Activated T-helper 17 cell treated with anti-CD3 and anti-CD28 coated beads, Interleukin-2, amount 50 U/mL, for 72 hours (primary cell): ENCODE measurements around the gene TMEM234. TPM values are rescaled to one million over a fixed set of nuclear protein-coding genes. Genes with fewer than 3 reads are reported as not detected.
A peak's percentile ranks its signal among the peaks of the same experiment; 100 is the strongest.

Experiments used
- ATAC-seq: fragments of 150-1000 bp; cut with Tn5 transposase; replicated peaks from 2 replicates; pipeline ENCODE4 v1.10.0; 2021; ENCODE audit warnings: mild to moderate bottlenecking, moderate library complexity
- H3K27ac Mint-ChIP-seq: one replicate; pipeline ENCODE4 v1.8.0; 2022; ENCODE audit warnings: mixed read lengths
- H3K27me3 Mint-ChIP-seq: one replicate; pipeline ENCODE4 v1.8.0; 2022; ENCODE audit warnings: mixed read lengths
- H3K36me3 Mint-ChIP-seq: one replicate; pipeline ENCODE4 v1.8.0; 2022; ENCODE audit warnings: low read depth, mild to moderate bottlenecking, mixed read lengths
- H3K4me1 Mint-ChIP-seq: one replicate; pipeline ENCODE4 v1.8.0; 2022; ENCODE audit warnings: mixed read lengths
- H3K4me3 Mint-ChIP-seq: one replicate; pipeline ENCODE4 v1.8.0; 2022; ENCODE audit warnings: mild to moderate bottlenecking, mixed read lengths
- H3K9me3 Mint-ChIP-seq: one replicate; pipeline ENCODE4 v1.8.0; 2022; ENCODE audit warnings: mixed read lengths
- total RNA-seq, 2 donors: library from RNA; stranded (reverse); gene quantifications; one replicate each; pipeline ENCODE4 v1.2.3, GENCODE V29; 2022

TMEM234 gene
- total RNA-seq, 2 donors from 2014 or later, result 11.4 to 12.9 TPM

GRCh38 chr1:32247452-32247851 is 25.3 kb upstream of the TMEM234 start:
- Mint-ChIP-seq H3K4me1 (peaks cover 26% of the 10 kb centered on the region), H3K36me3 (peaks cover 20% of the 10 kb centered on the region), H3K27me3 (no peaks in the 10 kb centered on the region), H3K9me3 (no peaks in the 10 kb centered on the region), H3K4me3 (peak overlapping the region; percentile 99), H3K27ac (peak overlapping the region; percentile 93)
- ATAC-seq, result no peak

GRCh38 chr1:32246888-32247273 is 24.7 kb upstream of the TMEM234 start, which contains the start of gene FAM167B:
TSS of gene FAM167B (plus strand) at chr1:32247222. CDS start at chr1:32247422, 200 bp downstream.
- no peak for ATAC-seq
- Mint-ChIP-seq H3K4me1 (peaks cover 26% of the 10 kb centered on the region), H3K4me3 (peak within 1 kb of the TSS; percentile 99), H3K27ac (peak within 1 kb of the TSS; percentile 93), H3K27me3 (no peaks in the 10 kb centered on the region), H3K9me3 (no peaks in the 10 kb centered on the region), H3K36me3 (peaks cover 14% of the 10 kb centered on the region)

DNA sequence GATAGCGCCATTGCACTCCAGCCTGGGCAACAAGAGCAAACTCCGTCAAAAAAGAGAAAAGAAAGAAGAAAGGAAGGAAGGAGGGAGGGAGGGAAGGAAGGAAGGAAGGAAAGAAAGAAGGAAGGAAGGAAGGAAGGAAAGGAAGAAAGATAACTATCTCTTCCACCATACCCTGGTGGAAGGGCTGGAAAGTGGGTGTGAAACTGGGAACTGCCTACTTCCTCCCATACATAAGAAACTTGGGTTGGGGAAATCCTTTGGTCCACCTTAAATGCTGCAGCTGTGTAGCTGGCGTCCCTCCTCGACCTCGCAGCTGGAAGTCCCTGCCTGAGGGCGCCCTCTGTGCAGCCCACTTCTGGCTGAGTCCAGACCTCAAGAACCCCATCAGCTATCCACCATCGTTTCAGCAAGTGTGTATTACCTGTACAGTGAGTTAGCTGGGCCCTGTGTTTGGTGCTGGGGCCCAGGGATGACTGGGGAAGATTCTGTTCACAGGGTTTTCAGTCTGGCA is 20.2 kb upstream of the TMEM234 start:
- Mint-ChIP-seq H3K36me3 (no peaks in the 10 kb centered on the region), H3K27me3 (no peaks in the 10 kb centered on the region), H3K27ac (no peak overlapping the region), H3K4me1 (peaks cover 9% of the 10 kb centered on the region), H3K9me3 (no peaks in the 10 kb centered on the region), H3K4me3 (peak overlapping the region; percentile 86)
- no peak for ATAC-seq

DNA sequence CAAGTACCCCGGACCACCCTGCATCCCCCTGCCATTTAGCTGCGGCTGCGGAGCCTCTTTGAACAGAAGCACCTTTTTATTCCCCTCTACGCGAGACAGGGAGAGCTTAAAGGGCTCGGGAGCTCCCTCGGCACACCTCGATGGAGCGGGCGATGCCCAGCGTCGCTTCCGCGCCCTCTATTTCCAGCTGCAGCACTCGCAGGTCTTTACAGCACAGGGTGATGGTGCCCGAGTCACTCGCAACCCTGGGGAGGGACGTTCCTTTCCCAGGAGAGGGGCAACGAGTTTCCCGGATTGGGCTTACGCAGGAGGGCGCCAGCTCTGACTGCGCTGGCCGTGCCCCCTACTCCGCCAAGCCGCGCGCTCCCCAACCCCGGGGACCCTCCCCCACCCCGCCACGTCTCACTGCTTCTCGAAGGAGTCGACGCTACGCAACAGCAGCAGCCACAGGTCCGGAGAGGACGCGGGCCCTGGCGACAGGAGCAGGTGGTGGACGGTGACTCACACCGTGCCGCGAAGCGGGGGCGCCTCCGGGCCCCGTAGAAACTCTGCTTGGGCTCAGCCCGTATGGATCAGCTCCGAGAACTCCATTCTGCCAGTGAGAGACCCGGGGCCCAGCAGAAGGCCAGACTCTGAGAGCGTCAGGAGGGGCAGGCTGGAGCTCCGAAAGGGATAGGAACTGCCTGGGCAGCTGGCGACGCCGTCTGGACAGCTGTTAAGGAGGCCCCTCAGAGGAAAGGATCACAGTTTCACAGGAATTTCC is 19.0 kb upstream of the TMEM234 start:
- ATAC-seq, result peak; percentile 75
- peak overlapping the region; percentile 86 for H3K4me3 Mint-ChIP-seq
- H3K9me3 Mint-ChIP-seq, result no peaks in the 10 kb centered on the region
- peak overlapping the region; percentile 38 for H3K27ac Mint-ChIP-seq
- H3K27me3 Mint-ChIP-seq, result no peaks in the 10 kb centered on the region
- H3K4me1 Mint-ChIP-seq, result peaks cover 5% of the 10 kb centered on the region
- H3K36me3 Mint-ChIP-seq, result no peaks in the 10 kb centered on the region

DNA sequence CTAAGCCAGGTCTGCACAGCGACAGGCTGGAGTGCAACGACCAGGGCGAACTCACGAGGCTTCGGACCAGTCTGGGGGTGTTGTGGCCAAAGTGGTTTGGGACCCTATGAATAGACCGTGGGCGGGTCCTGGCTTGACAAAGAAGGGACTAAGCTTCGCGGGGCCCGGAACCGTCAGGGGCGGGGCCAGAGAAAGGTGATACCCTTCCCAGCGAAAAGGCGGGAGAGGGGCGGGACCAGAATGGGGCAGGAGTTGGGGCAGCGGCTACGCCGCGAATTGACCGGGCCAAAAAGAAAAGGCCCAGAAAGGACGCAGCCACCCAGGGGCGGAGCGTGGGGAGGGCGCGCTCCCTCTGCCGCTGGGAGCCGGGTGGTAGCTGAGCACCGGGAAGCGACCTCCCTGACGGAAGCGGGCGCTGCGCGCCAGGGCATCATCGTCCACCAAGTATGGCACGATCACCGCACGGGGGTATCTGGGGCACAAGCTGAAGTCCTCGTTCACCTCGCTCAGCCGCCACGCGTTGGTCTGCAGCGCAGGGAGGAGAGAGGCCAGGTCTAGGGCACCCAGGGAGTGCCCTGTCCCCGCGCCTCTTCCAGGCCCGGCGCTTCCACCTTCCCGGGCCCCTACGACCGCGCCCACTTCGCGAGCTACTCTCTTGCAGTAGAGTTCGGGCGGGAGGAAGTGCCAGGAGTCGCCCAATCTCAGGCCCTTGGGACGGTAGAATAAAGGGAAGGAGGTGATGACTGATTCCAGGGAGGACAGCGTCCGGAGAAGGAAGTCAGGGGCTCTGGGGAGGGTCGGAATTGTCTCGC is 18.2 kb upstream of the TMEM234 start:
- Mint-ChIP-seq H3K9me3 (no peaks in the 10 kb centered on the region), H3K4me3 (peak overlapping the region; percentile 86), H3K36me3 (no peaks in the 10 kb centered on the region), H3K27me3 (no peaks in the 10 kb centered on the region), H3K27ac (peak overlapping the region; percentile 38), H3K4me1 (peaks cover 5% of the 10 kb centered on the region)
- peak; percentile 70 for ATAC-seq

GRCh38 chr1:32239790-32240139 is 17.6 kb upstream of the TMEM234 start:
- H3K9me3 Mint-ChIP-seq, result no peaks in the 10 kb centered on the region
- no peaks in the 10 kb centered on the region for H3K27me3 Mint-ChIP-seq
- H3K4me3 Mint-ChIP-seq, result peak overlapping the region; percentile 86
- H3K4me1 Mint-ChIP-seq, result peaks cover 5% of the 10 kb centered on the region
- no peak overlapping the region for H3K27ac Mint-ChIP-seq
- no peak for ATAC-seq
- no peaks in the 10 kb centered on the region for H3K36me3 Mint-ChIP-seq

GRCh38 chr1:32239337-32239736 is 17.2 kb upstream of the TMEM234 start:
- no peak for ATAC-seq
- no peaks in the 10 kb centered on the region for H3K27me3 Mint-ChIP-seq
- H3K4me1 Mint-ChIP-seq, result peaks cover 5% of the 10 kb centered on the region
- no peaks in the 10 kb centered on the region for H3K9me3 Mint-ChIP-seq
- H3K27ac Mint-ChIP-seq, result no peak overlapping the region
- peak overlapping the region; percentile 86 for H3K4me3 Mint-ChIP-seq
- H3K36me3 Mint-ChIP-seq, result no peaks in the 10 kb centered on the region

DNA sequence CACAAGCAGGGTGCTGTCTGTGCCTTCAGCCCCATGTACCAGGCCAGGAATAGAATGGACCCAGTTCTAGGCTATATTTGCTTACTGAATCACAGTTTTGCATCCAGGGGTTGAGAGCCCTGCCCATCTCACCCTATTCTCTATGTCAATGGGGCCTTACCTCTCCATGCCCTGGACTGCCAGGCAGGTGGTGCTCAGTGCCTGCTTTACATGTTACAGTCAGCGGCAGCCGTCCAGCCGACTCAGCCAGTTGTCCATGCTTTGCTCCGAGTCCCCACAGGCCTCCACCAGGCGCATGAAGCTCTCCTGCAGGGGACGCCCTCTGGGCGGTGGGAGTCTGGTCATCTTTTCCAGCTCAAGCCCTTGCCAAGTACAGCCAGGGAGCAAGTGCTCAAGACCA is 12.6 kb upstream of the TMEM234 start:
- ATAC-seq, result no peak
- H3K36me3 Mint-ChIP-seq, result peaks cover 27% of the 10 kb centered on the region
- no peak overlapping the region for H3K27ac Mint-ChIP-seq
- no peak overlapping the region for H3K4me3 Mint-ChIP-seq
- no peaks in the 10 kb centered on the region for H3K27me3 Mint-ChIP-seq
- H3K4me1 Mint-ChIP-seq, result peaks cover 5% of the 10 kb centered on the region
- no peaks in the 10 kb centered on the region for H3K9me3 Mint-ChIP-seq

DNA sequence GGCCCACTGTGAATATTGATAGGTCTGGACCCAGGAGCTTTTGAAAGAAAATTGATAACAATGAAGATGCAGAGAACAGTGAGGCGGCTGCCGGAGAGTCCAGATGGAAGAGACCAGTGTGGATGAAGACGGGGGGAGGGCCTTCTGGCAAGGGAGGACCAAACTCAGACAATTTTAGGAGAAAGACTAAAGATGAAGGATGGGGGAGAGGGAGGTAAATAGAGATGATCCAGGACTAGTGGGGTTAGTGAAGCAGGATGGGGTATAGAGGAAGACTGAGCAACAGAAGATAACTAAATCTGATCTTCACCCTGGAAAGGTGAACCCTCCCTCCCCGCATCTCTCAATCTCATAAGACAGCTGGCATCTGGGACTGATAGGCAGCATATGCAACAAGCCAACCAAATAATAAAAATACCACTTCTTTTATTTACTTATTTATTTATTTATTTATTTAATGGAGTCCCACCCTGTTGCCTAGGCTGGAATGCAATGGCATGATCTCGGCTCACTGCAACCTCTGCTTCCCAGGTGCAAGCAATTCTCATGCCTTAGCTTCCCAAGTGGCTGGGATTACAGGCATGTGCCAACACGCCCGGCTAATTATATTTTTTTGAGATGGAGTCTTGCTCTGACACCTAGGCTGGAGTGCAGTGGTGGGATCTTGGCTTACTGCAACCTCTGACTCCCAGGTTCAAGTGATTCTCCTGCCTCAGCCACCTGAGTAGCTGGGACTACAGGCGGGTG is 10.6 kb upstream of the TMEM234 start:
- Mint-ChIP-seq H3K9me3 (no peaks in the 10 kb centered on the region), H3K27ac (peak overlapping the region; percentile 18), H3K36me3 (peaks cover 47% of the 10 kb centered on the region), H3K27me3 (no peaks in the 10 kb centered on the region), H3K4me3 (no peak overlapping the region), H3K4me1 (peaks cover 1% of the 10 kb centered on the region)
- no peak for ATAC-seq

- Mint-ChIP-seq H3K27me3 (no peaks in the 10 kb centered on the region), H3K36me3 (peaks cover 55% of the 10 kb centered on the region), H3K9me3 (no peaks in the 10 kb centered on the region), H3K4me3 (no peak overlapping the region), H3K4me1 (peaks cover 7% of the 10 kb centered on the region), H3K27ac (peak overlapping the region; percentile 18)
- ATAC-seq, result no peak
Observed at GRCh38 chr1:32231843-32232432, 9.8 kb upstream of the TMEM234 start.

DNA sequence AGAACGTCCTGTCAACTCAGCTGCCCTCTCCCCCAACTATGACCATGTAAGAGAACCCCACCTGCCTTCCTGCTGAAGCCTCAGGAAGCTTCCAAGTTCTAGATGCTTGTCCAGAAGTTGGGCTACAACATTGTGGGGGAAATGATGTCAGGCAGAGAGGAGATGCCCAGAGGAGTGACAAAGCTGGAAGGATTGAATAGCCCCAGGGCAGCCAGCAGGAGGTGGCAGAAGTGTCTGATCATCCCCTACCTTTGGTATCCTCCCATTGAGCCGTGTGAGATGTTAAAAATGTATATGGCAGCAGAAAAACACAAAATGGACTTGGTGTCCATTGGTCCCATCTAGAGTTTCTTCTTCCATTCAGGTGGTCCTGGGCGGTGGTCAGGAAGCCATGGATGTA is 6.6 kb upstream of the TMEM234 start:
- H3K9me3 Mint-ChIP-seq, result no peaks in the 10 kb centered on the region
- H3K4me3 Mint-ChIP-seq, result no peak overlapping the region
- H3K36me3 Mint-ChIP-seq, result peaks cover 87% of the 10 kb centered on the region
- no peaks in the 10 kb centered on the region for H3K27me3 Mint-ChIP-seq
- peaks cover 14% of the 10 kb centered on the region for H3K4me1 Mint-ChIP-seq
- ATAC-seq, result no peak
- H3K27ac Mint-ChIP-seq, result no peak overlapping the region

DNA sequence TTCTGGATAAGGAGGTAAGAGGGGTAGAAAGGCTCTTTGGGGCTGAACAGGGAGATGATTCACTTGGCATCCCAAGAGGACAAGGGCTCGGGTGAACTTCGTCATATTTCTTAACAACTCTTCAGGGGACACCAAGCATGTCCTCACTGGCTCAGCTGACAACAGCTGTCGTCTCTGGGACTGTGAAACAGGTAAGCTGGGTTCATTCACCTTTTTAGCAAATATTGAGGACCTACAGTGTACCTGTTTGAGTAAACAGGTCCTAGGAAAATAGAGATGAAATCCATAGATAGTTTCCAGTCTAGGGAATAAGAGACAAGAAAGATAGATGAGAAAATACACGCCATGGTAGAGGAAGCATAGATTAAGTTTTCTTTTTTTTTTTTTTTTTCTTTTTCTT is 2.1 kb upstream of the TMEM234 start:
- H3K36me3 Mint-ChIP-seq, result peaks cover 73% of the 10 kb centered on the region
- H3K4me1 Mint-ChIP-seq, result peaks cover 23% of the 10 kb centered on the region
- H3K9me3 Mint-ChIP-seq, result no peaks in the 10 kb centered on the region
- H3K27me3 Mint-ChIP-seq, result no peaks in the 10 kb centered on the region
- peak overlapping the region; percentile 97 for H3K27ac Mint-ChIP-seq
- H3K4me3 Mint-ChIP-seq, result peak overlapping the region; percentile 92
- ATAC-seq, result no peak

- Mint-ChIP-seq H3K27ac (peak overlapping the region; percentile 97), H3K36me3 (peaks cover 67% of the 10 kb centered on the region), H3K4me3 (peak overlapping the region; percentile 92), H3K9me3 (no peaks in the 10 kb centered on the region), H3K27me3 (no peaks in the 10 kb centered on the region), H3K4me1 (peaks cover 23% of the 10 kb centered on the region)
- ATAC-seq, result no peak
Observed at GRCh38 chr1:32223683-32224082, 1.5 kb upstream of the TMEM234 start.

DNA sequence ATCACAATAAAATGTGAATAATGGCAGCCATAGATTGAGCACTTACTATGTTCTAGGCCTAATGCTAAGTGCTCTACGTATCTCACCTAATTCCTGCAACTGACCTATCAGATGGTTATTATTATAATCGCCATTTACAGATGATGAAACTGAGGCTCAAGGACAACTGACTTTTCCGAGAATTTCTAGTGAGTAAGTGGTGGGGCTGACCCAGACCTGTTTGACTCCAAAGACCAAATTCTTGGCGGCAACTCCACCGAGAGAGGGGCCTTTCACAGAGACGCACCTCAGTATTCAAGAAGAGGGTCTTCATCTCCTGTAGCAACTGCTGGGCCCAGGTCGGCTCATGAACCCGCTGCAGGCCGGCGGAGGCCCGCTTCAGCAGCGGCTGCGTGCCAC is 573 bp downstream of the TMEM234 start:
- H3K9me3 Mint-ChIP-seq, result no peaks in the 10 kb centered on the region
- peaks cover 16% of the 10 kb centered on the region for H3K4me1 Mint-ChIP-seq
- peak overlapping the region; percentile 97 for H3K27ac Mint-ChIP-seq
- H3K36me3 Mint-ChIP-seq, result peaks cover 53% of the 10 kb centered on the region
- no peak for ATAC-seq
- H3K4me3 Mint-ChIP-seq, result peak overlapping the region; percentile 92
- H3K27me3 Mint-ChIP-seq, result no peaks in the 10 kb centered on the region
